SK-MEL-5 (cell line): ENCODE results near the gene EIF4A2. TPM values are rescaled to one million over a fixed set of nuclear protein-coding genes. Genes with fewer than 3 reads are reported as not detected.
"Not testable (repeated sequence)": the region's sequence is repeated elsewhere in the genome, so short reads cannot be mapped to it uniquely, and the experiment has no call there.

Experiments
- DNase-seq: peaks from one replicate; pipeline ENCODE4 v3.0.0-alpha.2; 2016; ENCODE audit warnings: low read depth, low spot score
- in situ Hi-C: cut with HindIII; loops from 2 replicates; pipeline ENCODE4 v1.10.0; 2016; ENCODE audit warnings: low sequenced_read_pairs, high pct_unique_total_duplicates, low pct_unique_long_range_greater_than_20kb
- total RNA-seq: library from RNA; depleted of rRNA; stranded (reverse); fragments of >200 nt; shearing (Covaris generic); gene quantifications from 2 replicates; pipeline ENCODE4 v1.2.3, GENCODE V29; 2014

The EIF4A2 gene
- total RNA-seq, 1 experiment from 2014 or later = 434 TPM

- in situ Hi-C loops = no loop called here
- no peak for DNase-seq
Observed at GRCh38 chr3:186782542-186783057, 777 bp upstream of the EIF4A2 start.

GRCh38 chr3:186783731-186784515 lies 546 bp downstream of the EIF4A2 start:
- in situ Hi-C loops = no loop called here

GRCh38 chr3:186784820-186785494 lies 1.6 kb downstream of the EIF4A2 start:
- in situ Hi-C loops = no loop called here
- no peak for DNase-seq

More at GRCh38 chr3:186783731-186784515, 546 bp downstream of the EIF4A2 start:
- peak; percentile 82 for DNase-seq

GRCh38 chr3:186785495-186786018 lies 2.2 kb downstream of the EIF4A2 start:
- in situ Hi-C loops = no loop called here
- DNase-seq = no peak

GRCh38 chr3:186786922-186787321 lies 3.5 kb downstream of the EIF4A2 start:
- no peak for DNase-seq
- in situ Hi-C loops = no loop called here

GRCh38 chr3:186787642-186788481 lies 4.5 kb downstream of the EIF4A2 start:
- in situ Hi-C loops = no loop called here
- DNase-seq = no peak

- DNase-seq = no peak
- in situ Hi-C loops = no loop called here
Observed at GRCh38 chr3:186788482-186789370, 5.3 kb downstream of the EIF4A2 start.

- DNase-seq = no peak
- in situ Hi-C loops = no loop called here
Observed at GRCh38 chr3:186789554-186790260, 6.3 kb downstream of the EIF4A2 start.

- in situ Hi-C loops = no loop called here
Observed at GRCh38 chr3:186790261-186790981, 7.0 kb downstream of the EIF4A2 start.

GRCh38 chr3:186798239-186798874 lies 15.0 kb downstream of the EIF4A2 start:
- in situ Hi-C loops = no loop called here
- no peak for DNase-seq

More at GRCh38 chr3:186790261-186790981, 7.0 kb downstream of the EIF4A2 start:
- peak; percentile 71 for DNase-seq

GRCh38 chr3:186800285-186800684 lies 16.9 kb downstream of the EIF4A2 start:
- in situ Hi-C loops = no loop called here
- DNase-seq = no peak

- in situ Hi-C loops = no loop called here
Observed at GRCh38 chr3:186802701-186803100, 19.3 kb downstream of the EIF4A2 start.

GRCh38 chr3:186803447-186803846 lies 20.1 kb downstream of the EIF4A2 start:
- in situ Hi-C loops, DNase-seq: not testable (repeated sequence)

More at GRCh38 chr3:186802701-186803100, 19.3 kb downstream of the EIF4A2 start:
- DNase-seq = no peak

- in situ Hi-C loops = no loop called here
- DNase-seq = peak; percentile 73
Observed at GRCh38 chr3:186806089-186807055, 23.0 kb downstream of the EIF4A2 start, which contains the start of gene RFC4. RFC4 (minus strand) TSS chr3:186806482; CDS start chr3:186804713, 1,769 bp downstream.
